AG04450 (cell line): ENCODE measurements around the gene DLGAP4. TPM values are rescaled to one million over a fixed set of nuclear protein-coding genes. Genes with fewer than 3 reads are reported as not detected.

Experiments used
- CTCF ChIA-PET: fragments of 300-600, 350-600 bp; formaldehyde crosslinking; extraction: SDS; loops from one replicate; lab custom pipeline; 2022; ENCODE audit warnings: antibody characterized with exemption, inconsistent platforms; lab: Charles Lee
- POLR2A ChIA-PET: fragments of 350-600 bp; formaldehyde crosslinking; extraction: SDS; loops from one replicate; lab custom pipeline; 2021; ENCODE audit warnings: antibody characterized with exemption, inconsistent platforms; lab: Yijun Ruan, JAX
- DNase-seq: peaks from one replicate; pipeline ENCODE4 v3.0.0-alpha.2; 2011; ENCODE audit warnings: low read depth, low spot score
- H3K27ac ChIP-seq: one replicate; pipeline ENCODE4 v1.5.1; 2012; ENCODE audit warnings: low read depth, low read length, control low read depth
- H3K27me3 ChIP-seq: one replicate; pipeline ENCODE4 v1.6.0; 2012; ENCODE audit warnings: low read length; ENCODE audit not compliant: control insufficient read depth, insufficient read depth
- H3K4me3 ChIP-seq: 2 replicates; pipeline ENCODE4 v1.5.1; 2011; ENCODE audit warnings: mild to moderate bottlenecking, low read depth, low read length, control low read depth
- H3K9me3 ChIP-seq: 2 replicates; pipeline ENCODE4 v1.5.1; 2012; ENCODE audit warnings: low read length; ENCODE audit not compliant: control insufficient read depth, insufficient read depth
- polyA plus RNA-seq: library from polyadenylated mRNA; depleted of rRNA; stranded (reverse); fragments of >200 nt; gene quantifications from 2 replicates; pipeline ENCODE4 v1.2.3, GENCODE V29; 2011
- TF ChIP-seq, protein P1 (sequence below): IDR thresholded peaks from 2 replicates; pipeline ENCODE4 v1.5.1; 2011; ENCODE audit warnings: low read depth, low read length, control low read depth, inconsistent platforms

The DLGAP4 gene
- polyA plus RNA-seq, 1 experiment: 17.7 TPM

GRCh38 chr20:36284751-36285150 lies 21.4 kb upstream of the DLGAP4 start:
- ChIA-PET POLR2A (no interaction called here), CTCF (no interaction called here)
- Histone ChIP-seq H3K27me3 (peaks cover 17% of the 10 kb centered on the region), H3K27ac (no peak overlapping the region), H3K4me3 (no peak overlapping the region), H3K9me3 (no peaks in the 10 kb centered on the region)
- DNase-seq: no peak
- TF ChIP-seq, protein P1, sequence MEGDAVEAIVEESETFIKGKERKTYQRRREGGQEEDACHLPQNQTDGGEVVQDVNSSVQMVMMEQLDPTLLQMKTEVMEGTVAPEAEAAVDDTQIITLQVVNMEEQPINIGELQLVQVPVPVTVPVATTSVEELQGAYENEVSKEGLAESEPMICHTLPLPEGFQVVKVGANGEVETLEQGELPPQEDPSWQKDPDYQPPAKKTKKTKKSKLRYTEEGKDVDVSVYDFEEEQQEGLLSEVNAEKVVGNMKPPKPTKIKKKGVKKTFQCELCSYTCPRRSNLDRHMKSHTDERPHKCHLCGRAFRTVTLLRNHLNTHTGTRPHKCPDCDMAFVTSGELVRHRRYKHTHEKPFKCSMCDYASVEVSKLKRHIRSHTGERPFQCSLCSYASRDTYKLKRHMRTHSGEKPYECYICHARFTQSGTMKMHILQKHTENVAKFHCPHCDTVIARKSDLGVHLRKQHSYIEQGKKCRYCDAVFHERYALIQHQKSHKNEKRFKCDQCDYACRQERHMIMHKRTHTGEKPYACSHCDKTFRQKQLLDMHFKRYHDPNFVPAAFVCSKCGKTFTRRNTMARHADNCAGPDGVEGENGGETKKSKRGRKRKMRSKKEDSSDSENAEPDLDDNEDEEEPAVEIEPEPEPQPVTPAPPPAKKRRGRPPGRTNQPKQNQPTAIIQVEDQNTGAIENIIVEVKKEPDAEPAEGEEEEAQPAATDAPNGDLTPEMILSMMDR: no peak

- H3K4me3 ChIP-seq: no peak overlapping the region
- peaks cover 10% of the 10 kb centered on the region for H3K27me3 ChIP-seq
- POLR2A ChIA-PET: no interaction called here
- TF ChIP-seq, protein P1: no peak
- H3K9me3 ChIP-seq: no peaks in the 10 kb centered on the region
- CTCF ChIA-PET: no interaction called here
- no peak overlapping the region for H3K27ac ChIP-seq
- DNase-seq: no peak
Observed at GRCh38 chr20:36285746-36286447, 20.2 kb upstream of the DLGAP4 start.

- no peaks in the 10 kb centered on the region for H3K9me3 ChIP-seq
- CTCF ChIA-PET: no interaction called here
- H3K4me3 ChIP-seq: no peak overlapping the region
- no peak for DNase-seq
- no peak overlapping the region for H3K27ac ChIP-seq
- TF ChIP-seq, protein P1: no peak
- H3K27me3 ChIP-seq: peaks cover 25% of the 10 kb centered on the region
- POLR2A ChIA-PET: no interaction called here
Observed at GRCh38 chr20:36297656-36298055, 8.5 kb upstream of the DLGAP4 start.

DNA sequence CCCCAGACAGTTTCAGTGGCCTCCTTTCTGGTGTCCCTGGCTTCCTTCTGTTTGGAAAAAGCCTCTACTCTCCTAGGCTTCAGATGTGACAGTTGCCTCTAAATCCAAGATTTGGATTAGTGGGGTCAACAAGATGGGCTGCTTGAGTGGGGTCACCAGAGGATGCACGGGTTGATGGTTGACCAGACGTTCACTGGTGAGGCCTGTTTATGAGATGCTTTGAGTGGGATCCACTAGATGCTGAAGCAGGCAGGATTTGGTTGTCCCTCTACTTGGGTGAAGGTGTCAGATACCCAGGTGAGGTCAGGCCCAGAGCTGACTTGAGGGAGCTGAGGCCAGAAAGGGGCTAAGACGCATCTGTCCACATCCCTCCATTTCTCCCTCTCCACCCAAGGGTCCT lies 8.1 kb upstream of the DLGAP4 start:
- CTCF ChIA-PET: no interaction called here

DNA sequence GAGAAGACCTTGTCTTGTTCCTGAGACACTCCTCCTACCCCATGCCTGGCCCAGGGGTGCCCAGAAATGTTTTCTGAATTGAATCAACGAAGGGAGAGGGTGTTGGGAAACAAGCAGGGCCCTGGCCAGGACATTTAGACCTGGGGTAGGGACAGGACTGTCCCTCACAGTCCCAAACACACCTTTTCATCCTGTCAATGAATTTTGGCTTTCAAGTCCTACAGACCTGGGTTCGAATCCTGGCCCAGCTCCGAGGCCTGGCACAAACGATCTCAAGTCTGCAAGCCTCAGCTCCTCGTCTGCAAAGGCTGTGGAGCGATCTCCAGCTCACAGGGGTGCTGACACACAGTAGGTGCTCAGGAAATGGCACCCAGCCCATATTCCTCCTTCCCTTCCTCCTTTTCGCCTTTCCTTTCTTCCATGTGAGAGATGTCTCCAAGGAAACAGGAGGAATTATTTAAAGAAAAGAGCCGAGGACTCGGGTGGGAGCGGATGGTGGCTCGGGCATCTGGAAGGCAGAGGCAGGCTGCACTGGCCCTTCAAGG lies 7.3 kb upstream of the DLGAP4 start:
- H3K9me3 ChIP-seq: no peaks in the 10 kb centered on the region
- no peak overlapping the region for H3K27ac ChIP-seq
- H3K4me3 ChIP-seq: no peak overlapping the region
- CTCF ChIA-PET: no interaction called here
- H3K27me3 ChIP-seq: peaks cover 37% of the 10 kb centered on the region
- no peak for DNase-seq
- TF ChIP-seq, protein P1: no peak
- POLR2A ChIA-PET: no interaction called here

More for the DNA sequence above, 8.1 kb upstream of the DLGAP4 start:
- POLR2A ChIA-PET: no interaction called here
- no peak overlapping the region for H3K27ac ChIP-seq
- TF ChIP-seq, protein P1: no peak
- H3K4me3 ChIP-seq: no peak overlapping the region
- no peaks in the 10 kb centered on the region for H3K9me3 ChIP-seq
- peaks cover 29% of the 10 kb centered on the region for H3K27me3 ChIP-seq
- DNase-seq: no peak
